Measurements from ENCODE around the gene CACNA1C.
"Not testable (repeated sequence)": the region's sequence is repeated elsewhere in the genome, so short reads cannot be mapped to it uniquely, and the experiment has no call there.

Gene CACNA1C

DNA sequence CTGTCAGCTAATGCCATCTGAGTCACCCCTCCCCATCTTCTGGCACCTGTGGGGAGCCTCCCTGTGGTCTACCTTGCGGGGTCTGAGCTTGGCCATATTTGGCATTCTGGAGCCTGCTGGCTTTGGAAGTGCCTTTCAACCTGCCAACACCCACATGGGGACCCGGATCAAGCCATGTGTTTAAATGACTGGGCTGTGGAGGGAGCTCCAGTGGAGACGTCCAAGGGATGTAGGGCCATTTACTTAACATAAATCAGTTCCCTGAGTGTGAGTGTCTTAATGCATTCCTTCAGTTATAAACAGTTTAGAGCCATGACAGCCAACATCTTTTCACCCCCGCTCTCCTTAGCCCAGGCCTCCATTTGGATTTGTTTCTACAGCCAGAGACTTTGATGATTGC, 22.0 kb downstream of the CACNA1C start:
- DNase-seq (ENCODE audit: insufficient read length, low spot score) = no peak
- FAIRE-seq = no peak

DNA sequence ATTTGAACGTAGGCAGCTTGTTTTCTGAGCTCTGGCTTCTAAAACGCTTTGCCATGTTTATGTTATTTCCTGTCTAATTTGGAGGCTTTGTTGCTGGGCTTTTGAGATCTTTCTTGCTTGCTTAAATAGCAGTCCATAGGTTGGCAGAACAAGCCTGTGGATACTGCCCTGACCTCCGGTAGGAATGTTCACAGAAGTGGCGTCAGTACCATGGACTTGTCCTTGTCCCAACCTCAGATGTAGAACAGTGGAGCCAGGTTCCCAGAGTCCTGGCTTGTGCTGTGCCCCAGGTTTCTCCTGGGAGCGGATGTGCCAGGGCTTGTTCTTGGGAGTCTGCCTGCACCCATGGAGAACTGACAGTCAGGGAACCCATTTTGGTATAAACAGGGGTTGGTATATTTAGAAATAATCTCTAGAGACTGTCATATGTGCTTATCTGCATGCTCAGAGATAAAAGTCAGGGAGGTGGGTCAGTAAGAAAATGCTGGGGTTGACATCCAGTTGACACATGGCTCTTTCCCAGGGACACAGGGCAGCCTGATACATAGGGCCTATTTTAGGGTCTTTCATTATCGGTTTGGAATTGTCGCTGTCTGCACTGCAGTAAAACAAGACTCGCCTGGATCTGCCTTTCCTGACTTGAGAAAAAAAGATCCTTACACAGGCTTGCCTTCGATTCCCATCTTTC, 22.9 kb downstream of the CACNA1C start:
- no peak for DNase-seq (ENCODE audit: insufficient read length, low spot score)
- FAIRE-seq = no peak

- FAIRE-seq (no peak), DNase-seq (ENCODE audit: insufficient read length, low spot score) (no peak)
These were observed 23.4 kb downstream of the CACNA1C start for GRCh38 chr12:2076196-2076570.

- DNase-seq (ENCODE audit: insufficient read length, low spot score) = no peak
- FAIRE-seq = no peak
These were observed 23.9 kb downstream of the CACNA1C start for GRCh38 chr12:2076728-2077127.

GRCh38 chr12:2080604-2081003, 27.8 kb downstream of the CACNA1C start:
- no peak for FAIRE-seq
- DNase-seq (ENCODE audit: insufficient read length, low spot score) = no peak

DNA sequence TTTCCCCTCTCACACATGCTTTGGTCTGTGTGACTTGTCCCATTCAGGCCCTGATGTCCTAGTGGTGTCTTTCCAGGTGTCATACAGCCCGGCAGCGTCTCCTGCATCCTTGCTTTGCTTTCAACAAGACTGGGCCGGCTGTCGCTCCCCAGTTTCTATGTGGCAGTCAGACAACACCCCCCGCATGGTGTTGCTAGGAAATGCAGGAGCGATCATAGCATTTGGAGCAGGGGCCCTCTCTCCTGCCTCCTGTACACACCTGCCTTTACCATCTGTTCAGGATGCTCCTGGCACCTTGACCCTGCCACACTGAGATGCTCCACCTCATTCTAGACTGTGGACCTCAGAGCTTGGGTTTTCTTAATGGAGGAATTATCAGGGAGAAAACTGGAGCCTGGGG, 29.5 kb downstream of the CACNA1C start:
- FAIRE-seq (no peak), DNase-seq (ENCODE audit: insufficient read length, low spot score) (no peak)

DNA sequence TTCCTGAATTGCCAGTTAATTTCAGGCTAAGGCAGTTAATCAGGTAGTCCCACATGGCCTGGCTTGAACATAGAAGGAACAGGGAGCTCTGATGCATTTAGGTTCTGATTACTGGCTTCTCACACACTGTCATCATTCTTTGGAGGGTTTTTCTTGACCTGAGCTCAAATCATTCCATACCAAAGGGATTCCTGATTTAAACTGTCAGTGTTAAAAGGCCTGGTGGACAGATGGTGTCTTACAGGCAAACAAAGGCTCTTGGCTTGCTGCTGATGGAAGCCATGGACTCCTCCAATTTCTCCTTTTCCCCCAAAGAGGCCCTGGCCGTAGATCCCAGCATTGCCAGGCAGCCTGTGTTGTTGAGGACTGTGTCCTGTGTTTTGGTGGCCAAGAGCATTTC, 30.2 kb downstream of the CACNA1C start:
- DNase-seq (ENCODE audit: insufficient read length, low spot score) (no peak), FAIRE-seq (no peak)

DNA sequence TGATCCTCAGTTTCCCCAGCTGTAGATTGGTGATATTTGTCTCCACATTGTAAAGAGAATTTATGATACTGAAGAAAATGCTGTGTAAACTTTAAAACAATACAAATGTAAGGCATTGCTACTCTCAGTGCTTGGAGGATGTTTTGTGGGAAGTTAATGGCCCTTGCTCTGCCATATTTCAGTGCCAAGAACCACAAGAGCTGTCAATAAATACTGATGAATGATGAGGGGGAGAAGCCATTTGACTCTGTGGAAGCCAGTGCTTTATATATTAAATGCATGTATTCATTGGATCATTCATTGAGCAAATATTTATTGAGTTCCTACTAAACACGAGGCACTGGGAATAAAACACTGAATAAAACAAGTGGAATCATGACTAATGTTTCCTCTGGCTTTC, 30.8 kb downstream of the CACNA1C start:
- FAIRE-seq = no peak
- DNase-seq (ENCODE audit: insufficient read length, low spot score) = no peak

- no peak for FAIRE-seq
- no peak for DNase-seq (ENCODE audit: insufficient read length, low spot score)
These were observed 31.9 kb downstream of the CACNA1C start for GRCh38 chr12:2084553-2085296.

DNA sequence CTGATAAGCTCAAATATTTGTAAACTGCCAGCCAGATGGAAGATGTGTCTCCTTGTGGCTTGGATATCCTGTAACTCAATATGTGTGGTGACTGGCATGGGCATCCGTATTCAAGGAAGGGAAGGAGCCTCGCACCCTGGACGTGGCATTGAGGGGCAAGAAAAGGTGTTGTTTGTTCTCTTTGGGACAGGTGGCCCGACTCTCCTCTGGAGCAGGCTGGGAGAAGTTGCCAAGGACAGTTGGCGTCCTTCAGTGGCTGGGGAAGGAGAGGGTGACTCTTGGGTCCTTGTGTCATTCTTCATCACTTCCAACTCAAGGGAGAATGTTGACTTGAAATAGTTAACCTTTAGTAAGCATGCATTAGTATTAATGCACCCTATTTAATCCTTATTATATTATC, 39.6 kb downstream of the CACNA1C start:
- no peak for DNase-seq (ENCODE audit: insufficient read length, low spot score)
- FAIRE-seq = no peak

DNA sequence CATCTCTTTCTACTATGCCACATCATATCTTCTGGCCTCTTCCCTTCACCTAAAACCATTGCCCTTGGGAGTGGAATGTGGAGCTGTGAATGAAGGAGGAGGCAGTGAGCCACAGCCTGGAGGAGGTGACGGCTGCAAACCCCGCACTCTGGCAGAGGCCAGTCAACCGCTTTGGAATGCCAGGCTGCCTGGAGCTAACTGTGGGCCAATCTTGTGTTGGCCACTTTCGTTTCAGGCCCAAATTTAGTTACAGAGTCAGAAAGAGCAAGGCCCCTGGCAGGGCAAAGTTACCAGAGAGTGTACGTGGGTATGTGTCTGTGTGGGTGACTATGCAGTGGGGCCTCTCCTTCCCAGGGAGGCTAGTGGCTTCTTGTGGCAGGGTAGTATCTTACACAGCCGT, 40.1 kb downstream of the CACNA1C start:
- DNase-seq (ENCODE audit: insufficient read length, low spot score) (no peak), FAIRE-seq (no peak)

DNA sequence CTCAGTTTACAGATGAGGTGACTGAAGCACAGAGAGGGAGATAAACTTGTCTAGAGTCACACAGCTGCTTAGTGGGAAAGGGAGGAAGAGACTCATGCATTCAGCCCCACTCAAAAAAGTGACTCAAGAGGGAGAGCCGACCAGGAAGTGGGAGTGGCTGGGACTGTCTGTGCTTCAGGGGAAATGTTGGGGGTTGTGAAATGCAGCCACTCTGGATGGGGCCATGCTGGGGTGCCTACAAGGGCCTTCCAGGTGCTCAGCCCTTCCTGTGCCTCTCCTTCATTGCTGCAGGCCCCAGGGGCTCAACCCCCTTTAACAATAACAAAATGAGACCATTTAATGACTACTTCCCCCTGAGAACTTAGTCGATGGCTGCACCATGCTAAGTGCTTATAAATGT, 41.8 kb downstream of the CACNA1C start:
- DNase-seq (ENCODE audit: insufficient read length, low spot score) (no peak), FAIRE-seq (no peak)

GRCh38 chr12:2095878-2096277, 43.1 kb downstream of the CACNA1C start:
- FAIRE-seq = no peak
- DNase-seq (ENCODE audit: insufficient read length, low spot score) = no peak

DNA sequence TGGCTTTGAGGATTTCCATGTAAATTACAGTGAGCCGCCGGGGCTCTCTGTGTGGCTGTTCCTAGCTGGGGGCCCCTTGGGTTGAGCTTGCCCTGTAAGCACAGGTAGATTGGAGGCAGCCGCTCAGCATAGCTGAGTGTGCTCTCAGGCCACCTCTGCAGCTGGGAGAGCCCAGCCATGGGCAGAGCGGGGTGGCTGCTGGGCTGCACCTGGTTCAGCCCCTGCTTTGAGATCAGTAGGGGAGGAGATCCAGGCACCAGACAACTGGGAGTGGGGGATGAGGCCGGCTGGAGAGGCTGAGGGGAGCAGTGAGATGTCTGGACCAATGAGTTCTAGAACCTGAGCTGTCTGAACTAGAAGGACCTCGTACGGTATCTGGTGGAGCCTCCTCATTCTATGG, 44.8 kb downstream of the CACNA1C start:
- no peak for FAIRE-seq
- no peak for DNase-seq (ENCODE audit: insufficient read length, low spot score)

GRCh38 chr12:2098852-2099251, 46.1 kb downstream of the CACNA1C start:
- DNase-seq (ENCODE audit: insufficient read length, low spot score) (no peak), FAIRE-seq (no peak)

DNA sequence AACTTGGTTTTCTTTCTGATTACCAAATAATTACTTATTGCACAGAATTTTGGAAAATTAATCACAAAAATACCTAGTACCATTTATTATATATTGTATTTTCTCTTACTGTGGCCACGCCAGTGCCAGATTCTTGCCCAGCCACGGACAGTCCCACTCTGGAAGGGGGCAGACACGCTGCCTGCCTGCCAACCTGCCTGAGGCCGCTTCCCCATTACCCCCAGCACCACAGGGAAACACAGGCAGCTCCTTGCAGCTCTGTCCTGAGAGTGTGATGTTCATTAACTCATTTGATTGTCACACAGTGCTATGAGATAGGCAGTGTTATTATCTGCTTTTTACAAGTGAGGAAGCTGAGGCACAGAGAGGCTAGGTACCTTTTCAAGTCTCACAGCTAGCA, 46.8 kb downstream of the CACNA1C start:
- FAIRE-seq (no peak), DNase-seq (ENCODE audit: insufficient read length, low spot score) (no peak)

DNA sequence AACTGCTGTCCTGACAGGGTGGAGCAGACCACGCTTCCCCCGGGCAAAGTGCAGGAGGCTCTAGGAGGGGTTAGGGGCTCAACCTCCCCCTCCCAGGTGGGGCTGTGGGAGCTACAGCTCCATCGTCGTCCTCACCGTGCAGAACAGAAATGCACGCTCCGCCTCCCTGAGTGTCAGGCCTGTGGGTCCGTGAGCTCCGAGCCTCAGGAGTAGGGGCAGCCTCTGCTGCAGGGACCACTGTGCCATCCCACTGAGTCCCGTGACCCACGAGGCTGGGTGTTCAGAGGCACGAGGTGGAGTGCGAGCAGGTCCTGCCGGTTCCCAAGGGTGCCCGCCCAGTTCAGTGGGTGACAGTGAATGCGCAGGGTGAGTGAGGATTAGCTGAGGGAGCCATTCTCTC, 48.6 kb downstream of the CACNA1C start:
- FAIRE-seq (no peak), DNase-seq (ENCODE audit: insufficient read length, low spot score) (no peak)

DNA sequence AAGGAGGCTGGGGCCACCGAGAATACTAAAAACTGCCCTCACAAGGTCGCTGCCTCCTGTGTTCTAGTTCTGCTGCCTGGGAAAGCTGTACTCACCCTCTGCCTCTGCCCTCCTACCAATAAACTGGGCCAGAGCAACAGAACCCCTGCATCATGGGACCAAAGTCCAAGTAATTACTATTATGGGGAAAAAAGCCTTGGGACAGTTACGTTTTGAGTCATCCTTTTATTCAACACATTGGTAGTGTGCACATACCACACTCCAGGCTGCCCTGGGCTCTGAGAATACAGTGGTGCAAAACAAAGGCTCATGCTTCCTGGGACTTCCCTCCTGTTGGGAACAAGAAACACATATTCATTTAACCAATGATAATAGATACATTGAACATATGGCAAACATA, 49.0 kb downstream of the CACNA1C start:
- DNase-seq (ENCODE audit: insufficient read length, low spot score) = no peak
- FAIRE-seq = no peak

GRCh38 chr12:2102736-2103135, 49.9 kb downstream of the CACNA1C start:
- FAIRE-seq; DNase-seq (ENCODE audit: insufficient read length, low spot score): not testable (repeated sequence)

- DNase-seq (ENCODE audit: insufficient read length, low spot score); FAIRE-seq: not testable (repeated sequence)
These were observed 52.6 kb downstream of the CACNA1C start for GRCh38 chr12:2105387-2105786.

DNA sequence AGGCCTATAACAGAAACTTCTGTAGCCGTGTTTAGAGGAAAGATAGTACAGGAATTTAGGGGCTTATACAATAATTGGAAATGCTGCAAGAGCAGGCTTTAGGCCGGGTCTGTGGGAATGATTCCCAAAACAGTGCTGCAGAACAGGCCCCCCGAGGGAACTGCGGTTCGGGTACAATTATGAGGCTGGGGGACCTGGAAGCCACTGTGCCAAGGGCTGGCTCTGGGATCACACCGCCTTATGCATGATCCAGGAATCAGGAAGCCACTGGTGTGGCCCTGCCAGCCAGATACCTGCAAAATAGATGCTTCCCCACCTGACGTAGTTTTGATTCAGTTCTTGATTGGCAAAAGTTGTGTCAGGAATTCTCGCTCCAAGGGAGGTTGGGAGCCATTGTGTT, 55.4 kb downstream of the CACNA1C start:
- FAIRE-seq = no peak
- DNase-seq (ENCODE audit: insufficient read length, low spot score) = no peak

GRCh38 chr12:2108975-2109671, 56.3 kb downstream of the CACNA1C start:
- FAIRE-seq (no peak), DNase-seq (ENCODE audit: insufficient read length, low spot score) (no peak)
